HEK293 (cell line): ENCODE results near the gene MPV17L2.

Experiments used
- CTCF ChIA-PET: fragments of 350-600 bp; formaldehyde crosslinking; extraction: SDS; loops from one replicate; lab custom pipeline; 2021; ENCODE audit warnings: antibody characterized with exemption; lab: Yijun Ruan, JAX
- POLR2A ChIA-PET: fragments of 300-600 bp; formaldehyde crosslinking; extraction: SDS; loops from one replicate; lab custom pipeline; 2020; ENCODE audit warnings: antibody characterized with exemption, inconsistent platforms; lab: Yijun Ruan, JAX
- H3K27ac ChIP-seq: fragments of 200-500 bp; sonication (Bioruptor generic); 2 replicates; pipeline ENCODE4 v1.5.1; 2014; ENCODE audit warnings: low read depth, low read length, control low read depth, inconsistent platforms; ENCODE audit errors: extremely low read depth
- H3K36me3 ChIP-seq, 2 experiments: fragments of 200-500 bp in 1 of 2; sonication (Bioruptor generic) in 1 of 2; 1 replicate in 1 of 2; 2 replicates in 1 of 2; pipeline ENCODE4 v1.5.1; 2014 to 2017; ENCODE audit warnings: inconsistent platforms in 2 of 2, low read length in 2 of 2; ENCODE audit not compliant: control insufficient read depth in 2 of 2, insufficient read depth in 1 of 2
- H3K4me1 ChIP-seq: fragments of 200-500 bp; sonication (Bioruptor generic); 2 replicates; pipeline ENCODE4 v1.5.1; 2014; ENCODE audit warnings: mild to moderate bottlenecking, low read length, inconsistent platforms; ENCODE audit not compliant: control insufficient read depth, insufficient read depth
- H3K4me3 ChIP-seq: 2 replicates; pipeline ENCODE4 v1.5.1; 2011; ENCODE audit warnings: low read depth, mild to moderate bottlenecking, control low read depth, low read length, moderate library complexity
- H3K9me3 ChIP-seq: fragments of 200-500 bp; sonication (Bioruptor generic); 2 replicates; pipeline ENCODE4 v1.5.1; 2014; ENCODE audit warnings: low read depth, low read length, inconsistent platforms; ENCODE audit not compliant: control insufficient read depth, insufficient read depth
- EGR2 ChIP-seq: fragments of 450-650 bp; formaldehyde crosslinking; IDR thresholded peaks from 2 replicates; pipeline ENCODE4 v1.5.1; 2016; ENCODE audit warnings: low read depth, missing biosample characterization, missing genetic modification characterization
- GLIS1 ChIP-seq: fragments of 450-650 bp; formaldehyde crosslinking; IDR thresholded peaks from 2 replicates; pipeline ENCODE4 v1.5.1; 2016; ENCODE audit warnings: missing biosample characterization, missing genetic modification characterization
- REPIN1 ChIP-seq: fragments of 450-650 bp; formaldehyde crosslinking; IDR thresholded peaks from 2 replicates; pipeline ENCODE4 v1.5.1; 2017; ENCODE audit warnings: missing biosample characterization, missing genetic modification characterization, low read depth
- SALL2 ChIP-seq: fragments of 450-650 bp; formaldehyde crosslinking; IDR thresholded peaks from 2 replicates; pipeline ENCODE4 v1.5.0; 2017; ENCODE audit warnings: missing biosample characterization, mild to moderate bottlenecking, missing genetic modification characterization, borderline replicate concordance
- SETDB1 ChIP-seq: IDR thresholded peaks from one replicate; pipeline ENCODE4 v1.6.1; 2017; ENCODE audit warnings: mild to moderate bottlenecking, low read length, moderate library complexity, mixed read lengths; ENCODE audit not compliant: insufficient read length
- ZBTB7A ChIP-seq: fragments of 450-650 bp; formaldehyde crosslinking; IDR thresholded peaks from 2 replicates; pipeline ENCODE4 v1.5.1; 2016; ENCODE audit warnings: low read depth, missing biosample characterization, missing genetic modification characterization
- ZBTB8A ChIP-seq: fragments of 450-650 bp; formaldehyde crosslinking; IDR thresholded peaks from 2 replicates; pipeline ENCODE4 v1.5.1; 2016; ENCODE audit warnings: missing biosample characterization, missing genetic modification characterization
- ZFHX2 ChIP-seq: fragments of 450-650 bp; formaldehyde crosslinking; conservative IDR thresholded peaks from 2 replicates; pipeline ENCODE4 v1.5.1; 2016; ENCODE audit warnings: missing biosample characterization, missing genetic modification characterization
- ZFP41 ChIP-seq: fragments of 450-650 bp; formaldehyde crosslinking; IDR thresholded peaks from 2 replicates; pipeline ENCODE4 v1.5.1; 2016; ENCODE audit warnings: missing biosample characterization, missing genetic modification characterization, borderline replicate concordance
- ZIC2 ChIP-seq: fragments of 450-650 bp; formaldehyde crosslinking; IDR thresholded peaks from 2 replicates; pipeline ENCODE4 v1.5.1; 2016; ENCODE audit warnings: missing biosample characterization, missing genetic modification characterization
- ZNF10 ChIP-seq: fragments of 450-650 bp; formaldehyde crosslinking; IDR thresholded peaks from 2 replicates; pipeline ENCODE4 v1.5.1; 2017; ENCODE audit warnings: missing biosample characterization, missing genetic modification characterization
- ZNF140 ChIP-seq: fragments of 450-650 bp; formaldehyde crosslinking; IDR thresholded peaks from 2 replicates; pipeline ENCODE4 v1.5.1; 2016; ENCODE audit warnings: missing biosample characterization, missing genetic modification characterization
- ZNF16 ChIP-seq: fragments of 450-650 bp; formaldehyde crosslinking; IDR thresholded peaks from 2 replicates; pipeline ENCODE4 v1.5.1; 2016; ENCODE audit warnings: low read depth, missing biosample characterization, missing genetic modification characterization
- ZNF169 ChIP-seq: fragments of 450-650 bp; formaldehyde crosslinking; IDR thresholded peaks from 2 replicates; pipeline ENCODE4 v1.5.1; 2016; ENCODE audit warnings: missing biosample characterization, missing genetic modification characterization
- ZNF221 ChIP-seq: fragments of 450-650 bp; formaldehyde crosslinking; IDR thresholded peaks from 2 replicates; pipeline ENCODE4 v1.5.1; 2017; ENCODE audit warnings: missing biosample characterization, missing genetic modification characterization, borderline replicate concordance
- ZNF266 ChIP-seq: fragments of 450-650 bp; formaldehyde crosslinking; IDR thresholded peaks from 2 replicates; pipeline ENCODE4 v1.5.1; 2016; ENCODE audit warnings: missing biosample characterization, missing genetic modification characterization, low read depth
- ZNF324 ChIP-seq: fragments of 450-650 bp; formaldehyde crosslinking; IDR thresholded peaks from 2 replicates; pipeline ENCODE4 v1.5.1; 2016; ENCODE audit warnings: missing biosample characterization, missing genetic modification characterization
- ZNF548 ChIP-seq: fragments of 450-650 bp; formaldehyde crosslinking; IDR thresholded peaks from 2 replicates; pipeline ENCODE4 v1.5.1; 2016; ENCODE audit warnings: missing biosample characterization, missing genetic modification characterization
- ZNF560 ChIP-seq: fragments of 450-650 bp; formaldehyde crosslinking; IDR thresholded peaks from 2 replicates; pipeline ENCODE4 v1.5.1; 2017; ENCODE audit warnings: missing biosample characterization, missing genetic modification characterization, borderline replicate concordance
- ZNF629 ChIP-seq: fragments of 450-650 bp; formaldehyde crosslinking; IDR thresholded peaks from 2 replicates; pipeline ENCODE4 v1.5.1; 2017; ENCODE audit warnings: missing biosample characterization, missing genetic modification characterization
- ZNF747 ChIP-seq: fragments of 450-650 bp; formaldehyde crosslinking; IDR thresholded peaks from 2 replicates; pipeline ENCODE4 v1.5.1; 2016; ENCODE audit warnings: missing biosample characterization, missing genetic modification characterization
- ZNF776 ChIP-seq: fragments of 450-650 bp; formaldehyde crosslinking; IDR thresholded peaks from 2 replicates; pipeline ENCODE4 v1.5.0; 2017; ENCODE audit warnings: missing biosample characterization, missing genetic modification characterization, borderline replicate concordance
- ZNF777 ChIP-seq: fragments of 450-650 bp; formaldehyde crosslinking; IDR thresholded peaks from 2 replicates; pipeline ENCODE4 v1.5.1; 2017; ENCODE audit warnings: missing biosample characterization, missing genetic modification characterization, borderline replicate concordance
- ZNF785 ChIP-seq: fragments of 450-650 bp; formaldehyde crosslinking; IDR thresholded peaks from 2 replicates; pipeline ENCODE4 v1.5.1; 2016; ENCODE audit warnings: missing biosample characterization, missing genetic modification characterization
- ZNF792 ChIP-seq: fragments of 450-650 bp; formaldehyde crosslinking; IDR thresholded peaks from 2 replicates; pipeline ENCODE4 v1.5.1; 2016; ENCODE audit warnings: missing biosample characterization, missing genetic modification characterization
- ZNF837 ChIP-seq: fragments of 450-650 bp; formaldehyde crosslinking; IDR thresholded peaks from 2 replicates; pipeline ENCODE4 v1.5.1; 2016; ENCODE audit warnings: missing biosample characterization, missing genetic modification characterization
- TF ChIP-seq, protein P1 (sequence below): fragments of 450-650 bp; formaldehyde crosslinking; IDR thresholded peaks from 2 replicates; pipeline ENCODE4 v1.5.1; 2016; ENCODE audit warnings: missing biosample characterization, missing genetic modification characterization
- TF ChIP-seq, protein P2 (sequence below): fragments of 450-650 bp; formaldehyde crosslinking; IDR thresholded peaks from 2 replicates; pipeline ENCODE4 v1.5.1; 2016; ENCODE audit warnings: missing biosample characterization, missing genetic modification characterization
- TF ChIP-seq, protein P3 (sequence below): fragments of 450-650 bp; formaldehyde crosslinking; IDR thresholded peaks from 2 replicates; pipeline ENCODE4 v1.5.1; 2016; ENCODE audit warnings: missing biosample characterization, missing genetic modification characterization, low read depth

The MPV17L2 gene

DNA sequence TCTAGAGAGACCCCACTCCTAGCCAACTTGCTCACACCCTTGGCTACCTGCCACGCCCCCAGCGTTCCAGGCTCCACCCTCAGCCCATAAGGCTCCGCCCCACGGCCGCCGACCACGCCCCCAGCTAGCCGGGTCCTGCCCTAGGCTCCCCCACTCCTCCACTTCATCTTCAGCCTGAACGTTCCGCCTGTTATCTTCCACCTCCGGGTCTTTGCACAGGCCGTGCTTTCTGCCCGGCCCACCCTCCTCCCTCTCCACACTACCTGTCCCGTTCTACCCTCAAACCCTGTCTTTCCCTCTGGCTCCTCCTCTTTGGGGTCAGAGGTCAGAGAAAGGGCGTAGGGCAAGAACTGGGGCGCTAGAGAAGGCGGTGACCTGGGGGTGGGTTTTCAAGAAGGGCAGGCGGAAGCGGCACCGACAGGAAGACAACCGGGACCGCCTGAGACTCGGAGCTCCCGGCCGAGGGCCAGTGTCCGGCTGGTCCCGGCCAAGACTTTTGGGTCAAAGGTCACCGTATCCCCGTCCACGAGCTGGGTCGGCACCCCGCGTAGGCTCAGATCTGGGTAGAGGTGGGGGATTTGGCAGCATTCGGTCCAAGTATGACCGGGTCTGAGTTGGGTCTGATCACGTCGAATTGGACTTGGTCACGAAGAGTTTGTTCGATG, 31.0 kb downstream of the MPV17L2 start (continued):
- TF ChIP-seq REPIN1 (tag by site-specific recombination) (no peak), ZNF776 (tag by site-specific recombination) (no peak), ZNF140 (tag by site-specific recombination) (no peak), ZFHX2 (peak; percentile 66; the same call in 1 of the 2 replicates), ZFP41 (no peak), ZNF785 (tag by site-specific recombination) (peak; percentile 59; the same call in 1 of the 2 replicates), ZIC2 (tag by site-specific recombination) (no peak), ZNF221 (no peak), ZNF548 (tag by site-specific recombination) (no peak), ZNF169 (tag by site-specific recombination) (no peak), SALL2 (tag by site-specific recombination) (no peak), ZNF560 (no peak)
- TF ChIP-seq, protein P1, sequence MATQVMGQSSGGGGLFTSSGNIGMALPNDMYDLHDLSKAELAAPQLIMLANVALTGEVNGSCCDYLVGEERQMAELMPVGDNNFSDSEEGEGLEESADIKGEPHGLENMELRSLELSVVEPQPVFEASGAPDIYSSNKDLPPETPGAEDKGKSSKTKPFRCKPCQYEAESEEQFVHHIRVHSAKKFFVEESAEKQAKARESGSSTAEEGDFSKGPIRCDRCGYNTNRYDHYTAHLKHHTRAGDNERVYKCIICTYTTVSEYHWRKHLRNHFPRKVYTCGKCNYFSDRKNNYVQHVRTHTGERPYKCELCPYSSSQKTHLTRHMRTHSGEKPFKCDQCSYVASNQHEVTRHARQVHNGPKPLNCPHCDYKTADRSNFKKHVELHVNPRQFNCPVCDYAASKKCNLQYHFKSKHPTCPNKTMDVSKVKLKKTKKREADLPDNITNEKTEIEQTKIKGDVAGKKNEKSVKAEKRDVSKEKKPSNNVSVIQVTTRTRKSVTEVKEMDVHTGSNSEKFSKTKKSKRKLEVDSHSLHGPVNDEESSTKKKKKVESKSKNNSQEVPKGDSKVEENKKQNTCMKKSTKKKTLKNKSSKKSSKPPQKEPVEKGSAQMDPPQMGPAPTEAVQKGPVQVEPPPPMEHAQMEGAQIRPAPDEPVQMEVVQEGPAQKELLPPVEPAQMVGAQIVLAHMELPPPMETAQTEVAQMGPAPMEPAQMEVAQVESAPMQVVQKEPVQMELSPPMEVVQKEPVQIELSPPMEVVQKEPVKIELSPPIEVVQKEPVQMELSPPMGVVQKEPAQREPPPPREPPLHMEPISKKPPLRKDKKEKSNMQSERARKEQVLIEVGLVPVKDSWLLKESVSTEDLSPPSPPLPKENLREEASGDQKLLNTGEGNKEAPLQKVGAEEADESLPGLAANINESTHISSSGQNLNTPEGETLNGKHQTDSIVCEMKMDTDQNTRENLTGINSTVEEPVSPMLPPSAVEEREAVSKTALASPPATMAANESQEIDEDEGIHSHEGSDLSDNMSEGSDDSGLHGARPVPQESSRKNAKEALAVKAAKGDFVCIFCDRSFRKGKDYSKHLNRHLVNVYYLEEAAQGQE (tag by site-specific recombination) = no peak
- TF ChIP-seq, protein P2, sequence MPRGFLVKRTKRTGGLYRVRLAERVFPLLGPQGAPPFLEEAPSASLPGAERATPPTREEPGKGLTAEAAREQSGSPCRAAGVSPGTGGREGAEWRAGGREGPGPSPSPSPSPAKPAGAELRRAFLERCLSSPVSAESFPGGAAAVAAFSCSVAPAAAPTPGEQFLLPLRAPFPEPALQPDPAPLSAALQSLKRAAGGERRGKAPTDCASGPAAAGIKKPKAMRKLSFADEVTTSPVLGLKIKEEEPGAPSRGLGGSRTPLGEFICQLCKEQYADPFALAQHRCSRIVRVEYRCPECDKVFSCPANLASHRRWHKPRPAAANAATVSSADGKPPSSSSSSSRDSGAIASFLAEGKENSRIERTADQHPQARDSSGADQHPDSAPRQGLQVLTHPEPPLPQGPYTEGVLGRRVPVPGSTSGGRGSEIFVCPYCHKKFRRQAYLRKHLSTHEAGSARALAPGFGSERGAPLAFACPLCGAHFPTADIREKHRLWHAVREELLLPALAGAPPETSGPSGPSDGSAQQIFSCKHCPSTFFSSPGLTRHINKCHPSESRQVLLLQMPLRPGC = no peak

DNA sequence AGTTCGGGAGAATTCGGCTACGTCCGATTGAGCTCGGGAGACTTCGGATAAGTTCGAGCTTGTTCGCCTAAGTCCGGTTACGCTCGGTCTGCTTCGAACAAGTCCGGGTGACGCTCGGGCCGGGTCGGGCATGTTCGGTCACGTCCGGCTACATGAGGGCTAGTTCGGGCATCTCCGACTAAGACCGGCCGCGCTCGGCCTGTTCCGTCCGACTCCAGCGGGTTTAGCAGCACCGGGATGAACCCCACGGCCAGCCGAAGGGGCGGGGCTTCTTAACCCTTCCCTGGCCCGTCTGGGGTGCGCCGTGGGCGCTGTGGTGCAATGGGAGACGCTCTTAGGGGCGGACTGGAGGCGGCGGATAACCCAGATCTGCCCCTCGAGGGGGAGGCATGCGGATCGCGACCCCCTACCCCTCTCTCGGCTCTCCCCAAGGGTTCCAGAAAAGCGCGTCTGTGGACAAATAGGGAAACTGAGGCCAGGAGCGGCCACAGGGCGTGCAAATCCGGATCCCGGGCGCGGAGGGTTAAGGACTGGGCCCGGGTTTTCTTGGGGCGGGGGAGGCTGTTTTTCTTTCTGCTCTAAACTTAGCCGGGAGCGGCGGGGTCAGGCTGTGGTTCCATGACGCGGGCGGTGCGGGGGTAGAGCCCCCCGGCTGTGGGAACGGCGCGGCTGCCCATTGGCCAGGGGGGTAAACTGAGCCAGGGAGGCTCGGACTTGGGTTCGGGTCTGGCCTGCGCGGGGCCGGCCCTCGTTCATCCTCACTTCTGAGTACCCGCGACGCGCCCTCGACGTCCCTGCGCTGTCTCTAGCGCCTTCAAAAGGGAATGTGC, 31.7 kb downstream of the MPV17L2 start:
- ChIA-PET CTCF (interaction anchor here (1.0 kb wide), 2 partner anchors 17 to 104 kb away, joined by 3 to 4 read pairs; no protein-coding TSS in a partner anchor), POLR2A (interaction anchor here (0.6 to 1.7 kb wide), 7 partner anchors 9 to 224 kb away, joined by 3 to 19 read pairs (median 4); partner anchors contain the start of gene JUND)
- Histone ChIP-seq H3K27ac (no peak overlapping the region), H3K4me1 (no peaks in the 10 kb centered on the region; the same call in 1 of the 2 replicates), H3K36me3 (no peaks in the 10 kb centered on the region), H3K4me3 (peak overlapping the region; percentile 23), H3K9me3 (no peaks in the 10 kb centered on the region)
- 0 out of 2 replicates have a peak, but pooled peaks have one; percentile 28 for TF ChIP-seq ZNF324 (tag by site-specific recombination)
- peak; percentile 60 for TF ChIP-seq ZFHX2
- no peak for TF ChIP-seq ZNF16 (tag by site-specific recombination)
- peak; percentile 26; the same call in 1 of the 2 replicates for TF ChIP-seq GLIS1 (tag by site-specific recombination)
- TF ChIP-seq, protein P3, sequence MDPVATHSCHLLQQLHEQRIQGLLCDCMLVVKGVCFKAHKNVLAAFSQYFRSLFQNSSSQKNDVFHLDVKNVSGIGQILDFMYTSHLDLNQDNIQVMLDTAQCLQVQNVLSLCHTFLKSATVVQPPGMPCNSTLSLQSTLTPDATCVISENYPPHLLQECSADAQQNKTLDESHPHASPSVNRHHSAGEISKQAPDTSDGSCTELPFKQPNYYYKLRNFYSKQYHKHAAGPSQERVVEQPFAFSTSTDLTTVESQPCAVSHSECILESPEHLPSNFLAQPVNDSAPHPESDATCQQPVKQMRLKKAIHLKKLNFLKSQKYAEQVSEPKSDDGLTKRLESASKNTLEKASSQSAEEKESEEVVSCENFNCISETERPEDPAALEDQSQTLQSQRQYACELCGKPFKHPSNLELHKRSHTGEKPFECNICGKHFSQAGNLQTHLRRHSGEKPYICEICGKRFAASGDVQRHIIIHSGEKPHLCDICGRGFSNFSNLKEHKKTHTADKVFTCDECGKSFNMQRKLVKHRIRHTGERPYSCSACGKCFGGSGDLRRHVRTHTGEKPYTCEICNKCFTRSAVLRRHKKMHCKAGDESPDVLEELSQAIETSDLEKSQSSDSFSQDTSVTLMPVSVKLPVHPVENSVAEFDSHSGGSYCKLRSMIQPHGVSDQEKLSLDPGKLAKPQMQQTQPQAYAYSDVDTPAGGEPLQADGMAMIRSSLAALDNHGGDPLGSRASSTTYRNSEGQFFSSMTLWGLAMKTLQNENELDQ (tag by site-specific recombination) = no peak
- TF ChIP-seq ZNF10 = no peak
- no peak for TF ChIP-seq ZBTB7A (tag by site-specific recombination)
- TF ChIP-seq ZNF777 (tag by site-specific recombination) = peak; percentile 77; the same call in 1 of the 2 replicates
- no peak for TF ChIP-seq ZNF837 (tag by site-specific recombination)
- TF ChIP-seq ZNF629 (tag by site-specific recombination) = 0 out of 2 replicates have a peak, but pooled peaks have one; percentile 29
- TF ChIP-seq SETDB1 = no peak
- no peak for TF ChIP-seq ZBTB8A (tag by site-specific recombination)
- TF ChIP-seq ZNF792 (tag by site-specific recombination) = no peak
- no peak for TF ChIP-seq ZNF266
- peak; percentile 33 for TF ChIP-seq EGR2 (tag by site-specific recombination)
- TF ChIP-seq ZNF747 = no peak
